ENCODE results near the gene MAPKAP1.

Gene MAPKAP1

GRCh38 chr9:125706651-125707471 is at the start of gene MAPKAP1:
Gene MAPKAP1, minus strand, starts transcription at chr9:125707208. Its CDS starts 34,634 bp downstream, at chr9:125672574.
- Histone ChIP-seq H3K27me3 (replicated peaks) (no peaks in the 10 kb centered on the region), H3K36me3 (replicated peaks) (no peaks in the 10 kb centered on the region), H3K27ac (peak within 1 kb of the TSS; percentile 78), H3K4me3 (ENCODE audit: low read depth, low read length) (peak within 1 kb of the TSS; percentile 88)
- no peak for TF ChIP-seq CTCF (IDR thresholded peaks at IDR 0.05; ENCODE audit: low read depth, low read length, missing control alignments)
- peak; percentile 94 for DNase-seq
- in situ Hi-C loops (cut with HindIII; ENCODE audit: low pct_ligation_motif_present, low sequenced_read_pairs) = no loop called here

- in situ Hi-C loops (cut with HindIII; ENCODE audit: low pct_ligation_motif_present, low sequenced_read_pairs) = no loop called here
- TF ChIP-seq CTCF (IDR thresholded peaks at IDR 0.05; ENCODE audit: low read depth, low read length, missing control alignments) = no peak
- H3K4me3 ChIP-seq (ENCODE audit: low read depth, low read length) = no peak overlapping the region
- H3K27me3 ChIP-seq (replicated peaks) = no peaks in the 10 kb centered on the region
- no peak overlapping the region for H3K27ac ChIP-seq
- DNase-seq = no peak
- no peaks in the 10 kb centered on the region for H3K36me3 ChIP-seq (replicated peaks)
Measured at GRCh38 chr9:125756518-125756917, 49.5 kb upstream of the MAPKAP1 start.

GRCh38 chr9:125755340-125755739 is 48.3 kb upstream of the MAPKAP1 start:
- TF ChIP-seq CTCF (IDR thresholded peaks at IDR 0.05; ENCODE audit: low read depth, low read length, missing control alignments) = no peak

GRCh38 chr9:125754096-125754495 is 47.1 kb upstream of the MAPKAP1 start:
- no peak for DNase-seq
- no peak overlapping the region for H3K4me3 ChIP-seq (ENCODE audit: low read depth, low read length)
- H3K27ac ChIP-seq = no peak overlapping the region
- in situ Hi-C loops (cut with HindIII; ENCODE audit: low pct_ligation_motif_present, low sequenced_read_pairs) = no loop called here
- no peaks in the 10 kb centered on the region for H3K36me3 ChIP-seq (replicated peaks)
- no peak for TF ChIP-seq CTCF (IDR thresholded peaks at IDR 0.05; ENCODE audit: low read depth, low read length, missing control alignments)
- H3K27me3 ChIP-seq (replicated peaks) = no peaks in the 10 kb centered on the region

More at GRCh38 chr9:125755340-125755739, 48.3 kb upstream of the MAPKAP1 start:
- Histone ChIP-seq H3K27me3 (replicated peaks) (no peaks in the 10 kb centered on the region), H3K4me3 (ENCODE audit: low read depth, low read length) (no peak overlapping the region), H3K36me3 (replicated peaks) (no peaks in the 10 kb centered on the region), H3K27ac (no peak overlapping the region)
- DNase-seq = no peak
- in situ Hi-C loops (cut with HindIII; ENCODE audit: low pct_ligation_motif_present, low sequenced_read_pairs) = no loop called here

GRCh38 chr9:125752070-125752628 is 45.1 kb upstream of the MAPKAP1 start:
- no peaks in the 10 kb centered on the region for H3K36me3 ChIP-seq (replicated peaks)
- H3K27me3 ChIP-seq (replicated peaks) = no peaks in the 10 kb centered on the region
- in situ Hi-C loops (cut with HindIII; ENCODE audit: low pct_ligation_motif_present, low sequenced_read_pairs) = no loop called here
- H3K4me3 ChIP-seq (ENCODE audit: low read depth, low read length) = no peak overlapping the region
- no peak overlapping the region for H3K27ac ChIP-seq
- DNase-seq = no peak
- no peak for TF ChIP-seq CTCF (IDR thresholded peaks at IDR 0.05; ENCODE audit: low read depth, low read length, missing control alignments)
